ENCODE measurements around the gene MEF2D. TPM values are rescaled to one million over a fixed set of nuclear protein-coding genes. Genes with fewer than 3 reads are reported as not detected.

The MEF2D gene
- total RNA-seq, 1 experiment from 2014 or later = 17.3 TPM

DNA sequence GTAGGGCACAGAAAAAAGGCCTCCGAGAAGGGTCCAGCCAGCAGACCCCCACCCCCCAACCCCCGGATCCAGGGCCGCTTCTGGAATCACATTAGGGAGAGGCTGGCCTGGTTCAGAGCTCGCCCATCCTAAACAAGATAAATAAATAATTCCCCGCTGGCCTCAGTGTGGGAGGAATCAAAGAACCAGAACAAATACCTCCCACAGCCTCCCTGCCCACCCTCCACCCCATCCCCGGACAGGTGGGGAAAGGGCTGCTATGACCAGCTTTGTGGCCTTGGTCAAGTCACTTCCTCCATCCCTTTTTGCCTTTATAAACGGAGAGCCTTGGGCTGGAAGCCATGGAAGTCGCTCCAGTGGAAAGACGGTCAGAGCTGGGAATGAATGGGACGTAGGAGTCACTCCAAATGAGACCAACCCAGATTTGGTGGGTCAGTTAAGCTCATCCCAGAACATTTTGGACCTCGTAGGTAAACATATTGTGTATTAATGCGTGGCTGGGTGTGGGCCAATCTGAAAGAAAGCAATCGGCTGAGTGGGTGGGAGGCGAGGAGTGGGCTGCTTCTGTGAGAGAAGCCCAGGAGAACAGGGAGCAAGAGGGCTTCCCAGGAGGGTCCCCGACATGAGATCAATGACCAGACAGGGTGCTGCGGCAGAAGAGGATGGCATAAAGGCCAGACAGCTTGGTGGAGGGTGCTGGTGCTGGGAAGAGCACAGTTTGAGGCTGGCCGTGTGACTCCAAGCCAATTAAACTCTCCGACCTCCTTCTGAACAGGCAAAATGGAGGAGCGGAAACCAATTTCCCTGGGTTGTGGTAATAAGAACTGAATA, 63.3 kb downstream of the MEF2D start:
- H3K79me2 ChIP-seq (ENCODE audit: low read length) = no peaks in the 10 kb centered on the region
- DNase-seq = no peak
- no peak for ATAC-seq
- no peak overlapping the region for H3K27ac ChIP-seq (ENCODE audit: low read length)
- intact Hi-C loops (cut with micrococcal nuclease) = no loop called here
- H3K9ac ChIP-seq (ENCODE audit: low read length) = no peak overlapping the region
- no peak overlapping the region for H2AFZ ChIP-seq (ENCODE audit: low read length)
- no peak for TF ChIP-seq EZH2 (IDR thresholded peaks at IDR 0.05; ENCODE audit: low read length, unreplicated experiment)
- TF ChIP-seq, protein P1, sequence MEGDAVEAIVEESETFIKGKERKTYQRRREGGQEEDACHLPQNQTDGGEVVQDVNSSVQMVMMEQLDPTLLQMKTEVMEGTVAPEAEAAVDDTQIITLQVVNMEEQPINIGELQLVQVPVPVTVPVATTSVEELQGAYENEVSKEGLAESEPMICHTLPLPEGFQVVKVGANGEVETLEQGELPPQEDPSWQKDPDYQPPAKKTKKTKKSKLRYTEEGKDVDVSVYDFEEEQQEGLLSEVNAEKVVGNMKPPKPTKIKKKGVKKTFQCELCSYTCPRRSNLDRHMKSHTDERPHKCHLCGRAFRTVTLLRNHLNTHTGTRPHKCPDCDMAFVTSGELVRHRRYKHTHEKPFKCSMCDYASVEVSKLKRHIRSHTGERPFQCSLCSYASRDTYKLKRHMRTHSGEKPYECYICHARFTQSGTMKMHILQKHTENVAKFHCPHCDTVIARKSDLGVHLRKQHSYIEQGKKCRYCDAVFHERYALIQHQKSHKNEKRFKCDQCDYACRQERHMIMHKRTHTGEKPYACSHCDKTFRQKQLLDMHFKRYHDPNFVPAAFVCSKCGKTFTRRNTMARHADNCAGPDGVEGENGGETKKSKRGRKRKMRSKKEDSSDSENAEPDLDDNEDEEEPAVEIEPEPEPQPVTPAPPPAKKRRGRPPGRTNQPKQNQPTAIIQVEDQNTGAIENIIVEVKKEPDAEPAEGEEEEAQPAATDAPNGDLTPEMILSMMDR (conservative IDR thresholded peaks at IDR 0.05; ENCODE audit: low read depth, low read length) = no peak
- no peak for TF ChIP-seq EZH2phosphoT487 (IDR thresholded peaks at IDR 0.05; ENCODE audit: borderline replicate concordance, low read length)
- ChIA-PET CTCF (interaction anchor here (1.0 kb wide), 1 partner anchor 51 kb away, joined by 3 read pairs; no protein-coding TSS in a partner anchor), POLR2A (ENCODE audit: unreplicated experiment) (interaction anchor here (0.6 kb wide), 1 partner anchor 76 kb away, joined by 16 read pairs; no protein-coding TSS in a partner anchor)
- no peak overlapping the region for H3K4me3 ChIP-seq (ENCODE audit: low read length)
- H3K36me3 ChIP-seq (ENCODE audit: low read depth, low read length) = no peaks in the 10 kb centered on the region
- H3K9me2 ChIP-seq (replicated peaks; ENCODE audit: low read length) = no peaks in the 10 kb centered on the region
- peaks cover 98% of the 10 kb centered on the region for H3K27me3 ChIP-seq (ENCODE audit: low read length)
- H4K20me1 ChIP-seq (ENCODE audit: low read length) = no peaks in the 10 kb centered on the region
- BruUV-seq (replicated peaks) = no TSS peak
- no peaks in the 10 kb centered on the region for H3F3A ChIP-seq (ENCODE audit: low read length, unreplicated experiment)
- no peaks in the 10 kb centered on the region for H3K4me1 ChIP-seq (ENCODE audit: insufficient read depth, low read length)
- no peak overlapping the region for H3K4me2 ChIP-seq (ENCODE audit: low read length)
- H3K9me3 ChIP-seq (ENCODE audit: low read length) = no peaks in the 10 kb centered on the region

DNA sequence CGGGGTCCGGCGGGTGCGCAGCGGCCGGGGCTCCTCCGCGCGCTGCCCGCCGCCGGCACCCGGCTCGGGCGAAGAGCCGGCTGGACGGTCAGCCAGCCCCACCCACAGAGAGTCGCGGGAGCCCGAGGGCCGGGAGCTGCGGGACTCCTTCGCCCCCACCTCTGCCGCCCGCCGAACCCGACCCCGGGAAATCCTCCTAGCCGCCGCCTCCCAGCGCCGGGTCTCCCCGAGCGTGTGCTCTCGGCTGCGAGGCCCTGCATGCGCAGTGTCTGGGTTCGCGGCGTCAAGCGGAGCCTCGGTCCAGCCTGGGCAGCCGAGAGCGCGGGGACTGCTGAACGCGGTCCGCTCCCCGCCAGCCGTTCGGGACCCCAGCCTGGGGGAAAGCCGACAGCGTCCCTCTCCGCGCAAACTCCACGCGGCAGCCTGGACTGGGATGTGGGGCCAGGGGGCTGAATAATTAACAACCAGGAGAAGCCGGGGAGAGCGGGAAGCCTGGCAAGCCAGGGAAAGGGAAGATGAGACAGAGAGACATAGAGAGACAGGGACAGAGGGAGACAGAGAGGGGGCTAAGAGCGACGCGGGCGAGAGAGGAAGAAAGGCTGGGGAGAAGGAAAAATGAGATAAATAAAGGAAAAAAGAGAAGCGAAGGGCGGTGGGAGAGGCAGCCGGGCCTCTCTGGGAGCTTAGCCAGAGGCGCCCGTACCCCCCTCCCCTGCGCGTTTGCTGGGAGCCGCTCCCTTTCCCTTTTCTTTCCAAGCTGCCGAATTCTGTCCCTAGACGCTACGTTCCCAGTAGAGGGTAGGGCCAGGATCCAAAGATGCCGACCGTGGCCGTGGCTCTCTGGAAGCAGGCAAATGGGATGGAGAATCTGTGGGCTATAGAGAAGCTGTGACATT, 64.2 kb downstream of the MEF2D start:
- H3K9me3 ChIP-seq (ENCODE audit: low read length) = no peaks in the 10 kb centered on the region
- H3K27ac ChIP-seq (ENCODE audit: low read length) = no peak overlapping the region
- CTCF ChIA-PET = interaction anchor here (1.0 kb wide), 1 partner anchor 51 kb away, joined by 3 read pairs; no protein-coding TSS in a partner anchor
- H3K4me1 ChIP-seq (ENCODE audit: insufficient read depth, low read length) = no peaks in the 10 kb centered on the region
- intact Hi-C loops (cut with micrococcal nuclease) = no loop called here
- BruUV-seq (replicated peaks) = no TSS peak
- no peak overlapping the region for H3K4me3 ChIP-seq (ENCODE audit: low read length)
- DNase-seq (no peak), ATAC-seq (no peak)
- no peak overlapping the region for H3K4me2 ChIP-seq (ENCODE audit: low read length)
- peaks cover 97% of the 10 kb centered on the region for H3K27me3 ChIP-seq (ENCODE audit: low read length)
- no peaks in the 10 kb centered on the region for H3K79me2 ChIP-seq (ENCODE audit: low read length)
- no peak overlapping the region for H3K9ac ChIP-seq (ENCODE audit: low read length)
- no peaks in the 10 kb centered on the region for H4K20me1 ChIP-seq (ENCODE audit: low read length)
- no peaks in the 10 kb centered on the region for H3F3A ChIP-seq (ENCODE audit: low read length, unreplicated experiment)
- H2AFZ ChIP-seq (ENCODE audit: low read length) = no peak overlapping the region
- POLR2A ChIA-PET (ENCODE audit: unreplicated experiment) = interaction anchor here (0.6 kb wide), 1 partner anchor 75 kb away, joined by 16 read pairs; no protein-coding TSS in a partner anchor
- H3K36me3 ChIP-seq (ENCODE audit: low read depth, low read length) = no peaks in the 10 kb centered on the region
- TF ChIP-seq, protein P1 (conservative IDR thresholded peaks at IDR 0.05; ENCODE audit: low read depth, low read length) = no peak
- peak; percentile 34 for TF ChIP-seq EZH2 (IDR thresholded peaks at IDR 0.05; ENCODE audit: low read length, unreplicated experiment)
- H3K9me2 ChIP-seq (replicated peaks; ENCODE audit: low read length) = no peaks in the 10 kb centered on the region
